WTC11 (cell line): ENCODE results near the gene SLC40A1. TPM values are rescaled to one million over a fixed set of nuclear protein-coding genes. Genes with fewer than 3 reads are reported as not detected.

Source experiments
- ATAC-seq: fragments of 200-7000 bp; cut with Tn5 transposase; 2 replicates; pipeline ENCODE4 v1.10.0; 2021; ENCODE audit warnings: mild to moderate bottlenecking, moderate library complexity
- CTCF ChIA-PET: fragments of 300-600 bp; sonication (Branson Sonifier 250); formaldehyde crosslinking; loops from one replicate; lab custom pipeline; 2021; ENCODE audit warnings: antibody characterized with exemption; lab: Charles Lee
- POLR2A ChIA-PET: fragments of 350-600 bp; sonication (Branson Sonifier 250); formaldehyde crosslinking; loops from one replicate; lab custom pipeline; 2021; ENCODE audit warnings: antibody characterized with exemption; lab: Charles Lee
- DNase-seq: peaks from one replicate; pipeline ENCODE4 v3.0.0; 2021; ENCODE audit warnings: low spot score
- H3K27ac Mint-ChIP-seq: 2 replicates; pipeline ENCODE4 v1.8.0; 2021; ENCODE audit warnings: mixed read lengths
- H3K27me3 Mint-ChIP-seq: 2 replicates; pipeline ENCODE4 v1.8.0; 2021; ENCODE audit warnings: low read depth, mild to moderate bottlenecking, moderate library complexity, mixed read lengths
- H3K36me3 Mint-ChIP-seq: 2 replicates; pipeline ENCODE4 v1.8.0; 2021; ENCODE audit warnings: mixed read lengths
- H3K4me1 Mint-ChIP-seq: 2 replicates; pipeline ENCODE4 v1.8.0; 2022; ENCODE audit warnings: mixed read lengths
- H3K4me3 Mint-ChIP-seq: 2 replicates; pipeline ENCODE4 v1.8.0; 2021; ENCODE audit warnings: mild to moderate bottlenecking, moderate library complexity, mixed read lengths
- H3K9me3 Mint-ChIP-seq: 2 replicates; pipeline ENCODE4 v1.8.0; 2021; ENCODE audit warnings: mixed read lengths
- AR ChIP-seq: fragments of 250-450 bp; sonication (Bioruptor Pico); IDR thresholded peaks from 2 replicates; pipeline ENCODE4 v1.9.0; 2021; ENCODE audit warnings: mild to moderate bottlenecking
- ARID4B ChIP-seq: sonication (generic); formaldehyde crosslinking; IDR thresholded peaks from 2 replicates; pipeline ENCODE4 v1.8.0; 2023; ENCODE audit warnings: missing genetic modification reagents, mild to moderate bottlenecking, borderline replicate concordance
- ATF1 ChIP-seq: sonication (generic); formaldehyde crosslinking; IDR thresholded peaks from 2 replicates; pipeline ENCODE4 v1.8.1; 2023; ENCODE audit warnings: mild to moderate bottlenecking, moderate library complexity, missing genetic modification reagents
- ATF2 ChIP-seq: sonication (generic); formaldehyde crosslinking; IDR thresholded peaks from 2 replicates; pipeline ENCODE4 v1.8.1; 2022; ENCODE audit warnings: low read depth, missing genetic modification reagents, borderline replicate concordance
- CREM ChIP-seq: sonication (generic); formaldehyde crosslinking; IDR thresholded peaks from 2 replicates; pipeline ENCODE4 v1.8.1; 2022; ENCODE audit warnings: mild to moderate bottlenecking, missing genetic modification reagents, moderate library complexity
- ERG ChIP-seq: fragments of 250-450 bp; sonication (Bioruptor Pico); IDR thresholded peaks from 2 replicates; pipeline ENCODE4 v1.8.0; 2021; ENCODE audit warnings: mild to moderate bottlenecking
- GABPB1 ChIP-seq: sonication (generic); formaldehyde crosslinking; IDR thresholded peaks from 2 replicates; pipeline ENCODE4 v1.8.1; 2023; ENCODE audit warnings: mild to moderate bottlenecking, missing genetic modification reagents
- GRHL2 ChIP-seq: fragments of 250-450 bp; sonication (Bioruptor Pico); IDR thresholded peaks from 2 replicates; pipeline ENCODE4 v1.8.0; 2022; ENCODE audit warnings: mild to moderate bottlenecking, moderate library complexity; ENCODE audit not compliant: insufficient replicate concordance, severe bottlenecking
- HMGXB4 ChIP-seq: sonication (generic); formaldehyde crosslinking; IDR thresholded peaks from 2 replicates; pipeline ENCODE4 v1.8.1; 2023; ENCODE audit warnings: mild to moderate bottlenecking, moderate library complexity, missing genetic modification reagents
- IRF2 ChIP-seq: sonication (generic); formaldehyde crosslinking; IDR thresholded peaks from 2 replicates; pipeline ENCODE4 v1.8.0; 2022; ENCODE audit warnings: low read depth, missing genetic modification reagents, borderline replicate concordance
- JAZF1 ChIP-seq: fragments of 250-450 bp; sonication (Bioruptor Pico); IDR thresholded peaks from 2 replicates; pipeline ENCODE4 v1.9.0; 2021; ENCODE audit warnings: moderate library complexity, mild to moderate bottlenecking, inconsistent platforms
- MAX ChIP-seq: sonication (generic); formaldehyde crosslinking; IDR thresholded peaks from 2 replicates; pipeline ENCODE4 v1.8.0; 2022; ENCODE audit warnings: mild to moderate bottlenecking, missing genetic modification reagents
- MYBL2 ChIP-seq: sonication (generic); formaldehyde crosslinking; IDR thresholded peaks from 2 replicates; pipeline ENCODE4 v1.8.1; 2023; ENCODE audit warnings: mild to moderate bottlenecking, moderate library complexity, missing genetic modification reagents
- NFYB ChIP-seq: sonication (generic); formaldehyde crosslinking; conservative IDR thresholded peaks from 2 replicates; pipeline ENCODE4 v1.8.0; 2022; ENCODE audit warnings: low read depth, missing genetic modification reagents
- SMAD4 ChIP-seq: sonication (generic); formaldehyde crosslinking; IDR thresholded peaks from 2 replicates; pipeline ENCODE4 v1.8.0; 2022; ENCODE audit warnings: mild to moderate bottlenecking, missing genetic modification reagents
- TCF7 ChIP-seq: sonication (generic); formaldehyde crosslinking; IDR thresholded peaks from 2 replicates; pipeline ENCODE4 v1.8.0; 2022; ENCODE audit warnings: mild to moderate bottlenecking, low read depth, missing genetic modification reagents, moderate library complexity
- ZNF263 ChIP-seq: sonication (generic); formaldehyde crosslinking; IDR thresholded peaks from 2 replicates; pipeline ENCODE4 v1.8.1; 2022; ENCODE audit warnings: low read depth, mild to moderate bottlenecking, moderate library complexity, missing genetic modification reagents
- ZNF671 ChIP-seq: fragments of 250-450 bp; sonication (Bioruptor Pico); IDR thresholded peaks from 2 replicates; pipeline ENCODE4 v1.8.0; 2021; ENCODE audit warnings: mild to moderate bottlenecking
- total RNA-seq: library from RNA; stranded (reverse); gene quantifications from 3 replicates; pipeline ENCODE4 v1.2.3, GENCODE V29; 2021

Gene SLC40A1
- total RNA-seq, 1 experiment from 2014 or later: 0.57 TPM

GRCh38 chr2:189552991-189553404 lies 27.6 kb downstream of the SLC40A1 start:
- Mint-ChIP-seq H3K36me3 (no peaks in the 10 kb centered on the region), H3K4me1 (peaks cover 14% of the 10 kb centered on the region), H3K27me3 (no peaks in the 10 kb centered on the region), H3K9me3 (no peaks in the 10 kb centered on the region), H3K27ac (no peak overlapping the region), H3K4me3 (no peak overlapping the region)
- ChIA-PET POLR2A (no interaction called here), CTCF (no interaction called here)
- TF ChIP-seq JAZF1 (CRISPR knock-in tag) (no peak), NFYB (CRISPR knock-in tag) (no peak), ATF1 (CRISPR knock-in tag) (no peak), GABPB1 (CRISPR knock-in tag) (peak; percentile 38; the same call in 1 of the 2 replicates), ZNF263 (CRISPR knock-in tag) (no peak), TCF7 (CRISPR knock-in tag) (no peak), ARID4B (CRISPR knock-in tag) (no peak), CREM (CRISPR knock-in tag) (no peak)
- DNase-seq (no peak), ATAC-seq (no peak)

- Mint-ChIP-seq H3K9me3 (no peaks in the 10 kb centered on the region), H3K4me3 (no peak overlapping the region), H3K4me1 (peaks cover 14% of the 10 kb centered on the region), H3K27me3 (no peaks in the 10 kb centered on the region), H3K27ac (no peak overlapping the region), H3K36me3 (no peaks in the 10 kb centered on the region)
- POLR2A ChIA-PET: no interaction called here
- TF ChIP-seq IRF2 (CRISPR knock-in tag): no peak
- TF ChIP-seq ZNF263 (CRISPR knock-in tag): no peak
- TF ChIP-seq HMGXB4 (CRISPR knock-in tag): no peak
- no peak for TF ChIP-seq SMAD4 (CRISPR knock-in tag)
- TF ChIP-seq MAX (CRISPR knock-in tag): no peak
- TF ChIP-seq ERG (CRISPR knock-in tag): no peak
- no peak for TF ChIP-seq NFYB (CRISPR knock-in tag)
- ATAC-seq: no peak
- CTCF ChIA-PET: no interaction called here
- no peak for DNase-seq
These were observed 28.1 kb downstream of the SLC40A1 start for GRCh38 chr2:189552334-189552990.

GRCh38 chr2:189551808-189552207 lies 28.8 kb downstream of the SLC40A1 start:
- Mint-ChIP-seq H3K27me3 (no peaks in the 10 kb centered on the region), H3K9me3 (no peaks in the 10 kb centered on the region), H3K36me3 (no peaks in the 10 kb centered on the region), H3K4me3 (no peak overlapping the region), H3K4me1 (peaks cover 14% of the 10 kb centered on the region), H3K27ac (no peak overlapping the region)
- ChIA-PET POLR2A (no interaction called here), CTCF (no interaction called here)
- ATAC-seq (no peak), DNase-seq (no peak)
- TF ChIP-seq AR (CRISPR knock-in tag) (no peak), GRHL2 (CRISPR knock-in tag) (no peak), ZNF671 (no peak), MYBL2 (CRISPR knock-in tag) (no peak), ATF2 (CRISPR knock-in tag) (no peak)
